ENCODE measurements around the gene ZNF536.

DNA sequence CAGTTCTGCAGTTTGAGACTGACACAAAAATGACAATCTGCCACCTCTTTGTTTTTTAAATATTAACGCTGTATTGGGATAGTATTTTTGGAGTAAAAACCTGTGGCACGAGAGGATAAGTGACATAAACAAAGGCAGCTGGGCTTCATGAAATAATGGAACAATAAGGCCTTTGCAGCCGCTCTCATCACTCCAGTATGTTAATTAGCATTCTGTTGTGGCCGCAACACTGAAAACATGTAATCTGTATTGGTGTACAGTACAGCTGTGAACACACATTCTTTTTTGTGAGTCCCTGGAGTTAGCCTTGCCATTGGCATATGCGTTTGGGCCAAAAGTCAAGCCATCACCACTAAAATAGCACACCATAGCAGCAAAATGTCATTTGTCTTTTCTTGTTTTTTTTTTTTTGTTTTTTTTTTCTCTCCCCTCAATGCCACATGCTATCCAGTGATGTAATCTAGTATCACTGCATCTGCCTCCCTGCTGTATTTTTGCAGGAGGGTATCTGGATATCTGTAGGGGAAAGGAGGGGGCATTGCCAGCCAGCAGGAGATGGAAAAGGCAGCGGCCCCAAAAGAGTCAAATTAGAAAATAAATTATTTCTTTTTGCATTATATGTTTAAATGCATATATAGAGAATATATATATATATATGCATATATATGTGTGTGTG lies 885 bp upstream of the ZNF536 start:
- TF ChIP-seq SP1 (IDR thresholded peaks at IDR 0.05; ENCODE audit: low read depth, low read length) (no peak), CTCF (IDR thresholded peaks at IDR 0.05 in 2 of 3, conservative IDR thresholded peaks at IDR 0.05 in 1 of 3; ENCODE audit: control insufficient read depth in 2 of 3, extremely low read depth in 1 of 3, insufficient read depth in 1 of 3, low read depth in 3 of 3, low read length in 3 of 3) (no peak), RB1 (IDR thresholded peaks at IDR 0.05; ENCODE audit: borderline replicate concordance) (no peak), POLR2A (IDR thresholded peaks at IDR 0.05; ENCODE audit: low read depth, low read length) (no peak), BHLHE40 (IDR thresholded peaks at IDR 0.05; ENCODE audit: borderline replicate concordance in 1 of 2, low read depth in 2 of 2, low read length in 1 of 2) (no peak), ATF3 (IDR thresholded peaks at IDR 0.05; ENCODE audit: borderline replicate concordance, extremely low read depth, low read depth, low read length) (no peak), BACH1 (IDR thresholded peaks at IDR 0.05; ENCODE audit: borderline replicate concordance) (no peak), NFYB (IDR thresholded peaks at IDR 0.05; ENCODE audit: insufficient read depth, low read depth, low read length) (no peak), CHD1 (IDR thresholded peaks at IDR 0.05; ENCODE audit: low read depth, low read length) (no peak), CBFB (IDR thresholded peaks at IDR 0.05; ENCODE audit: low read depth) (no peak), ZBED1 (IDR thresholded peaks at IDR 0.05; ENCODE audit: borderline replicate concordance) (no peak), CREB1 (IDR thresholded peaks at IDR 0.05; ENCODE audit: low read depth) (no peak)
- TF ChIP-seq, protein P1, sequence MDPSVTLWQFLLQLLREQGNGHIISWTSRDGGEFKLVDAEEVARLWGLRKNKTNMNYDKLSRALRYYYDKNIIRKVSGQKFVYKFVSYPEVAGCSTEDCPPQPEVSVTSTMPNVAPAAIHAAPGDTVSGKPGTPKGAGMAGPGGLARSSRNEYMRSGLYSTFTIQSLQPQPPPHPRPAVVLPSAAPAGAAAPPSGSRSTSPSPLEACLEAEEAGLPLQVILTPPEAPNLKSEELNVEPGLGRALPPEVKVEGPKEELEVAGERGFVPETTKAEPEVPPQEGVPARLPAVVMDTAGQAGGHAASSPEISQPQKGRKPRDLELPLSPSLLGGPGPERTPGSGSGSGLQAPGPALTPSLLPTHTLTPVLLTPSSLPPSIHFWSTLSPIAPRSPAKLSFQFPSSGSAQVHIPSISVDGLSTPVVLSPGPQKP (IDR thresholded peaks at IDR 0.05; ENCODE audit: low read depth, low read length) = no peak
